ENCODE measurements around the gene SLC25A47. TPM values are rescaled to one million over a fixed set of nuclear protein-coding genes. Genes with fewer than 3 reads are reported as not detected.

SLC25A47 gene
- total RNA-seq, 1 experiment from 2014 or later, result not detected

GRCh38 chr14:100302616-100303015 is 20.5 kb upstream of the SLC25A47 start (continued):
- no peak for TF ChIP-seq GABPB1 (CRISPR knock-in tag; IDR thresholded peaks at IDR 0.05)
- TF ChIP-seq RORB (CRISPR knock-in tag; IDR thresholded peaks at IDR 0.05), result no peak
- TF ChIP-seq NFE2L1 (CRISPR knock-in tag; IDR thresholded peaks at IDR 0.05), result no peak
- no peak for TF ChIP-seq RELA (CRISPR knock-in tag; IDR thresholded peaks at IDR 0.05; ENCODE audit: borderline replicate concordance)
- TF ChIP-seq ZNF416 (CRISPR knock-in tag; IDR thresholded peaks at IDR 0.05), result no peak
- no peak for TF ChIP-seq HMGA2 (CRISPR knock-in tag; IDR thresholded peaks at IDR 0.05)
- no peak for TF ChIP-seq ZNF512 (CRISPR knock-in tag; IDR thresholded peaks at IDR 0.05; ENCODE audit: borderline replicate concordance)

- CTCF ChIA-PET, result interaction anchor here (0.6 to 2.0 kb wide), 13 partner anchors 10 to 1174 kb away, joined by 3 to 12 read pairs (median 4); partner anchors contain the start of gene SLC25A47
- no peak for ATAC-seq
Measured at GRCh38 chr14:100303179-100303578, 20.0 kb upstream of the SLC25A47 start.

GRCh38 chr14:100303925-100304324 is 19.2 kb upstream of the SLC25A47 start:
- ChIA-PET CTCF (interaction anchor here (1.0 to 2.0 kb wide), 7 partner anchors 10 to 74 kb away, joined by 3 to 12 read pairs (median 5); a partner anchor contains a TSS), POLR2A (no interaction called here)
- DNase-seq (ENCODE audit: low spot score) (peak; percentile 54), ATAC-seq (no peak)
- TF ChIP-seq USF1 (CRISPR knock-in tag; IDR thresholded peaks at IDR 0.05) (peak; percentile 78), FOXP1 (CRISPR knock-in tag; IDR thresholded peaks at IDR 0.05; ENCODE audit: borderline replicate concordance) (0 out of 2 replicates have a peak, but pooled peaks have one; percentile 15), USF2 (CRISPR knock-in tag; IDR thresholded peaks at IDR 0.05) (peak; percentile 82), MLX (CRISPR knock-in tag; IDR thresholded peaks at IDR 0.05) (no peak)
- Mint-ChIP-seq H3K9me3 (no peaks in the 10 kb centered on the region), H3K27ac (no peak overlapping the region), H3K27me3 (ENCODE audit: low read depth) (peaks cover 6% of the 10 kb centered on the region), H3K36me3 (peaks cover 21% of the 10 kb centered on the region), H3K4me1 (peaks cover 32% of the 10 kb centered on the region), H3K4me3 (peak overlapping the region; percentile 91)

More at GRCh38 chr14:100303179-100303578, 20.0 kb upstream of the SLC25A47 start:
- peaks cover 6% of the 10 kb centered on the region for H3K27me3 Mint-ChIP-seq (ENCODE audit: low read depth)
- POLR2A ChIA-PET, result no interaction called here
- DNase-seq (ENCODE audit: low spot score), result no peak
- H3K36me3 Mint-ChIP-seq, result peaks cover 27% of the 10 kb centered on the region
- TF ChIP-seq GTF2I (CRISPR knock-in tag; conservative IDR thresholded peaks at IDR 0.05) (no peak), CTCF (IDR thresholded peaks at IDR 0.05) (peak; percentile 59)
- no peak overlapping the region for H3K27ac Mint-ChIP-seq
- no peak overlapping the region for H3K4me3 Mint-ChIP-seq
- no peaks in the 10 kb centered on the region for H3K9me3 Mint-ChIP-seq
- H3K4me1 Mint-ChIP-seq, result peaks cover 29% of the 10 kb centered on the region

- DNase-seq (ENCODE audit: low spot score) (peak; percentile 74), ATAC-seq (peak; percentile 9)
- peak overlapping the region; percentile 88 for H3K27ac Mint-ChIP-seq
- no peaks in the 10 kb centered on the region for H3K9me3 Mint-ChIP-seq
- ChIA-PET POLR2A (interaction anchor here (1.0 kb wide), 1 partner anchor 25 kb away, joined by 3 read pairs; no protein-coding TSS in a partner anchor), CTCF (interaction anchor here (0.9 to 1.7 kb wide), 9 partner anchors 9 to 150 kb away, joined by 3 to 9 read pairs (median 4); a partner anchor contains a TSS)
- peaks cover 6% of the 10 kb centered on the region for H3K27me3 Mint-ChIP-seq (ENCODE audit: low read depth)
- peak overlapping the region; percentile 91 for H3K4me3 Mint-ChIP-seq
- H3K36me3 Mint-ChIP-seq, result peaks cover 12% of the 10 kb centered on the region
- H3K4me1 Mint-ChIP-seq, result peaks cover 38% of the 10 kb centered on the region
- TF ChIP-seq E2F5 (CRISPR knock-in tag; IDR thresholded peaks at IDR 0.05), result no peak
- TF ChIP-seq ZNF425 (CRISPR knock-in tag; conservative IDR thresholded peaks at IDR 0.05), result no peak
- TF ChIP-seq ETV6 (CRISPR knock-in tag; IDR thresholded peaks at IDR 0.05), result 0 out of 2 replicates have a peak, but pooled peaks have one; percentile 11
- no peak for TF ChIP-seq CTCF (IDR thresholded peaks at IDR 0.05)
Measured at GRCh38 chr14:100304825-100305323, 18.3 kb upstream of the SLC25A47 start.
